Ovary (tissue), 3 donors: Measurements from ENCODE around the gene SREBF2.

Source experiments
- POLR2A ChIP-seq: fragments of 450-650 bp; IDR thresholded peaks from one replicate; pipeline ENCODE4 v1.6.1; 2017; ENCODE audit warnings: antibody characterized with exemption, mild to moderate bottlenecking, moderate library complexity
- TF ChIP-seq, protein P1 (sequence below), 3 donors: fragments of 450-650 bp in 2 of 3; fragments of 200-600 bp in 1 of 3; IDR thresholded peaks; one replicate each; pipeline versions ENCODE4 v1.5.1 to v1.8.0; 2016 to 2022; ENCODE audit warnings: antibody characterized with exemption in 3 of 3, mild to moderate bottlenecking in 1 of 3
- donor health status: DM: no; HTN: no; CAD: no.

DNA sequence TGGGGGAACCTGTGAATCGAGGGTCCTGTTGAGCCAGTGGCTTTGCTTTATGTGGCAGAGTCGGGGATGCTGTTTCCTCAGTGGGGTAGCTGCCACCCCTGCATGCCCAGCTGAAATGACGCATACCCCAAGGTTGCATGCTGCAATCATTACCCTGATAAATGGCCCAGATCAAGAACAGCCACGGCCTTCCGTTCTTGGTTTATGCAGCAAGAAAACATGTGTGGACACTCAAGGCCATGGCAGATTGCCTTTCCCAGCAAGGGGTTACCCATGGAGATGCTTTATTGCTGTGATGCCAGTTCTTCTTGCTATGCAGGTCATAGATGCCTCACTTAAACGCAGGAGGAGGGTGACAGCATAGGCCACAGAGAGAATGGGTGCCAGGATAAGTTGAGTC is 14.3 kb upstream of the SREBF2 start:
- no peak for TF ChIP-seq POLR2A
- TF ChIP-seq, protein P1, sequence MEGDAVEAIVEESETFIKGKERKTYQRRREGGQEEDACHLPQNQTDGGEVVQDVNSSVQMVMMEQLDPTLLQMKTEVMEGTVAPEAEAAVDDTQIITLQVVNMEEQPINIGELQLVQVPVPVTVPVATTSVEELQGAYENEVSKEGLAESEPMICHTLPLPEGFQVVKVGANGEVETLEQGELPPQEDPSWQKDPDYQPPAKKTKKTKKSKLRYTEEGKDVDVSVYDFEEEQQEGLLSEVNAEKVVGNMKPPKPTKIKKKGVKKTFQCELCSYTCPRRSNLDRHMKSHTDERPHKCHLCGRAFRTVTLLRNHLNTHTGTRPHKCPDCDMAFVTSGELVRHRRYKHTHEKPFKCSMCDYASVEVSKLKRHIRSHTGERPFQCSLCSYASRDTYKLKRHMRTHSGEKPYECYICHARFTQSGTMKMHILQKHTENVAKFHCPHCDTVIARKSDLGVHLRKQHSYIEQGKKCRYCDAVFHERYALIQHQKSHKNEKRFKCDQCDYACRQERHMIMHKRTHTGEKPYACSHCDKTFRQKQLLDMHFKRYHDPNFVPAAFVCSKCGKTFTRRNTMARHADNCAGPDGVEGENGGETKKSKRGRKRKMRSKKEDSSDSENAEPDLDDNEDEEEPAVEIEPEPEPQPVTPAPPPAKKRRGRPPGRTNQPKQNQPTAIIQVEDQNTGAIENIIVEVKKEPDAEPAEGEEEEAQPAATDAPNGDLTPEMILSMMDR (IDR thresholded peaks at IDR 0.05): no peak
